ENCODE measurements around the gene TRABD2B.
"Not testable (repeated sequence)": the region's sequence is repeated elsewhere in the genome, so short reads cannot be mapped to it uniquely, and the experiment has no call there.

Gene TRABD2B

GRCh38 chr1:47963568-47964358 lies 33.4 kb downstream of the TRABD2B start:
- DNase-seq = no peak

GRCh38 chr1:47962750-47963492 lies 34.3 kb downstream of the TRABD2B start:
- DNase-seq = no peak

- DNase-seq = not testable (repeated sequence)
These were observed 35.4 kb downstream of the TRABD2B start for GRCh38 chr1:47961835-47962234.

GRCh38 chr1:47956491-47956890 lies 40.7 kb downstream of the TRABD2B start:
- not testable (repeated sequence) for DNase-seq

- DNase-seq = no peak
These were observed 43.5 kb downstream of the TRABD2B start for GRCh38 chr1:47953661-47954060.

GRCh38 chr1:47951545-47952235 lies 45.5 kb downstream of the TRABD2B start:
- no peak for DNase-seq

- DNase-seq = no peak
These were observed 46.2 kb downstream of the TRABD2B start for GRCh38 chr1:47951026-47951425.

GRCh38 chr1:47950471-47950870 lies 46.7 kb downstream of the TRABD2B start:
- DNase-seq = no peak

GRCh38 chr1:47948126-47948525 lies 49.1 kb downstream of the TRABD2B start:
- no peak for DNase-seq

GRCh38 chr1:47947531-47947930 lies 49.7 kb downstream of the TRABD2B start:
- no peak for DNase-seq

GRCh38 chr1:47944561-47944960 lies 52.6 kb downstream of the TRABD2B start:
- DNase-seq = no peak

- DNase-seq = no peak
These were observed 55.0 kb downstream of the TRABD2B start for GRCh38 chr1:47942240-47942629.

- no peak for DNase-seq
These were observed 55.5 kb downstream of the TRABD2B start for GRCh38 chr1:47941609-47942239.

GRCh38 chr1:47940779-47941178 lies 56.4 kb downstream of the TRABD2B start:
- DNase-seq = no peak

- no peak for DNase-seq
These were observed 56.9 kb downstream of the TRABD2B start for GRCh38 chr1:47940326-47940725.

GRCh38 chr1:47938520-47938919 lies 58.7 kb downstream of the TRABD2B start:
- DNase-seq = no peak

- no peak for DNase-seq
These were observed 59.5 kb downstream of the TRABD2B start for GRCh38 chr1:47937586-47938254.

GRCh38 chr1:47936916-47937551 lies 60.2 kb downstream of the TRABD2B start:
- no peak for DNase-seq

- no peak for DNase-seq
These were observed 61.3 kb downstream of the TRABD2B start for GRCh38 chr1:47935856-47936255.

GRCh38 chr1:47935163-47935562 lies 62.0 kb downstream of the TRABD2B start:
- DNase-seq = no peak

GRCh38 chr1:47934243-47934805 lies 62.9 kb downstream of the TRABD2B start:
- DNase-seq = no peak

GRCh38 chr1:47932743-47933142 lies 64.4 kb downstream of the TRABD2B start:
- no peak for DNase-seq

All from stimulated activated CD8-positive, alpha-beta memory T cell treated with anti-CD3 and anti-CD28 coated beads, Interleukin-4, amount 100 ng/mL, for 48 hours (primary cell).